T-helper 1 cell treated with Interleukin-12 subunit alpha and Interleukin-12 subunit beta and Interleukin-4 antibody, amounts not matched to agents 30 ng/mL and 1 ng/mL, for 36 hours (primary cell): ENCODE measurements around the gene CDH13. TPM values are rescaled to one million over a fixed set of nuclear protein-coding genes. Genes with fewer than 3 reads are reported as not detected.

Experiments
- intact Hi-C: fragments of 100-400 bp; cut with micrococcal nuclease; formaldehyde crosslinking; loops from one replicate; pipeline ENCODE4 v1.15.1; 2024
- total RNA-seq: library from RNA; stranded (reverse); gene quantifications from 2 replicates; pipeline ENCODE4 v1.2.3, GENCODE V29; 2022

Gene CDH13
- total RNA-seq, 1 donor from 2014 or later, result not detected

- intact Hi-C loops, result no loop called here
Measured at GRCh38 chr16:82735673-82736091, 108.9 kb downstream of the CDH13 start.

DNA sequence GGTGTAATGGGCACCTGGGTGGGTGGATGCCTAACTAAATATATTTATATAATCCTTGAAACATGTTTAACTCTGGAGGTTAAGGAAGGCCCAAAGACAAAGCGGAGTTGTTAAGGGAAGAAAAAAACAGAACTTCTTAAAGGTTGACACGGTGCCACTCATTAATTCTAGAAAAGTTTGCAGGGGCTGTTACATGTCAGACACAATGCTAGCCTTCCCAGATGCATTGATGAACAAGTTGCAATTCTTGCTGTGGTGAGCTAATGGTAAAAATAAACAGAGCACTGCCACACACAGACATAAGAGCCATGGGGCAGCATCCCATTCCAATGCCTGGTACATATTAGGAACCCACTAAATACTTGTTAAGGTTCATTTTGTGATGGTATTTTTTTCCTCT is 109.5 kb downstream of the CDH13 start:
- intact Hi-C loops, result no loop called here

DNA sequence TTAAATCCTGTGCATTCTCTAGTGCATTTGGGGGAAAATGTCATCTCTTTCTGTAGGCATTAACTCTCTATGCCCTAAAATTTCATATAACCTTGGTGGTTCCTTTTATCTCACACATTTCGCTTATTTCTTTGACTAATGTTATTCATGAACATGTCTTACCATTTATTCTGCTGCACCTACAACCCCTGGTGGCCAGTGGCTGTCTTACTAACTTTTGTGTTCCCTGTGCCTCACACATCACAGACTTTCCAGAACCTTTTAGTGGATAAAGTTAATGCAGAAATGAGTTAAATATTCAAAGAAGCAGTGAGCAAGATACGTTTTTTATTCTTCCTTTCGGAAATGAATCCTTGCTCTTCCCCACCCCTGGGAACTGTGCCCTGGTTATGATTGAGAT is 111.9 kb downstream of the CDH13 start:
- intact Hi-C loops, result loop anchor here (2.0 kb wide), 1 partner anchor 98 kb away; no protein-coding TSS in a partner anchor

GRCh38 chr16:82741073-82741615 is 114.4 kb downstream of the CDH13 start:
- intact Hi-C loops, result no loop called here

DNA sequence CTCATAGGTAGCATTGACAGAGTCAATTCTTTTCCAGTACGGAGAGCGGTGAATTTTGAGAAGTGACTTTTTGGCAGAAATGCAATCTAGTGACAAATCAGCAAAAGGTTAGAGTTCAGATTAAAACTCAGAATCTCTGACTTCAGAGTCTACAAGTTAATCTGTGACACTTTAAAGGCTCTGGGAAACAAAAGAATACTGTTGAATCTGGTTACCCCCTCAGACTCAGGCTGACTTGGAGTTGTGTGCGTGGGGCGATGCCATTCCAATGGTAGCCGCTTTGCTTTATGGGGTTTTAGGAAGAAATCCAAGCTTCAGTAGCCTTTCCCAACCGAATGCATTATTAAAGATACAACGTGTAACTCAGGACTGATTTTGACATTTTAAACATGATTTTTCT is 118.2 kb downstream of the CDH13 start:
- intact Hi-C loops, result loop anchor here (5.0 kb wide), 1 partner anchor 472 kb away; no protein-coding TSS in a partner anchor

GRCh38 chr16:82748026-82748425 is 121.3 kb downstream of the CDH13 start:
- intact Hi-C loops, result loop anchor here (5.0 kb wide), 1 partner anchor 469 kb away; no protein-coding TSS in a partner anchor

GRCh38 chr16:82750068-82750467 is 123.3 kb downstream of the CDH13 start:
- intact Hi-C loops, result no loop called here

DNA sequence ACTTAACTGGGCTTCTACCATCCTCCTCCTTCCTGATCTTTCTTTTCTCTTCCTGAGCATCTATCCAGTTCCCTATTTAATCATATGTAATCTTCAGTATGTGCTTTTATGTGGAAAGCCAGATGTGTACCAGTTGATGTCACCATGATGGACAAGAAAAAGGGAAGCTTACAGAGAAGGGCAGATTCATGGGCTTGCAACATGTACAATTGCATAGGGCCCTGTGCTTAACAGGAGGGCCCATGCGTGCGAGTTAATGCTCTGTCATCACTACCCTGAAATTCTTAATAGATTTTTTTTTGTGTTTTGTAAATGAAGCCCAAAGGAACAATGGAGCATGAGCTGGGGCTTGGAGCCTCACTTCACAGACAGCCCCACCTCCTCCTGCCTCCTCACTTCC is 124.3 kb downstream of the CDH13 start:
- intact Hi-C loops, result no loop called here

DNA sequence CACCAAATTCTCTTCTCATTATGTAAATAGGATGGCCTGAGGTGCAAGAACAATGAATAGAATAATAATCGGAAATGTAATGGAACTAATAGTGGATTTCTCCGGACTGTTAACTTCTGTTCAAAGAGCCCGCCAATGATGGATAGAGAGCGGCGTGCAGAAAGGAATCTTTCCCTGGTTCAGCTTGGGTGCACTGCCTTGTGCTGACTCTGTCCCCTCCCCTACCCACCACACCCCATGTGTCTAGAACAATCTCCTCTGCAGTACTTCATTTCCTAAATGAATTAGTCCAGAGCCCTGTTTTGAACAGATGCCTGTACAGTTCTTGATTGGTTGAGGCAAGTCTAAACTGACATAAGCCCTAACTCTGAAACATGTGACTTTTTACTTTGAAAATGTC is 125.4 kb downstream of the CDH13 start:
- intact Hi-C loops, result no loop called here

DNA sequence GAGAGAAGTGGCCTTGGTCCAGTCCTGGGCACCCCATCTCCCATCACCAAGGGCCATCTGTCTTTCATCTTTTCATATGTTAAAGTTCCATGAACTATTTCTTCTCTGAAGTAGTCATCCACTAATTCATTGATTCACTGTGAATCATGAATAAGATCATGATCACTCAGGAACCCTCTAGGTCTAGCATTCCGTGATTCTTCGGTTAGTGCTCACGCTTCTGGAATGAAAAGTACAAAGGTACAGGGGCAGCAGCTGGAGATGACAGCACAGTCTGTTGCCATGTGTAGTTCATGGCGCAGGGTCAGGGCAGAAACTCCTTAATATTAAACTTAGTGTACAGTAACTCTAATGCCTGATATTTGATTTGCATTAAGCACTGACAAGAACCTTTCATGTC is 127.1 kb downstream of the CDH13 start:
- intact Hi-C loops, result no loop called here

GRCh38 chr16:82754716-82755513 is 128.1 kb downstream of the CDH13 start:
- intact Hi-C loops, result no loop called here

GRCh38 chr16:82755570-82756282 is 129.0 kb downstream of the CDH13 start:
- intact Hi-C loops, result no loop called here

DNA sequence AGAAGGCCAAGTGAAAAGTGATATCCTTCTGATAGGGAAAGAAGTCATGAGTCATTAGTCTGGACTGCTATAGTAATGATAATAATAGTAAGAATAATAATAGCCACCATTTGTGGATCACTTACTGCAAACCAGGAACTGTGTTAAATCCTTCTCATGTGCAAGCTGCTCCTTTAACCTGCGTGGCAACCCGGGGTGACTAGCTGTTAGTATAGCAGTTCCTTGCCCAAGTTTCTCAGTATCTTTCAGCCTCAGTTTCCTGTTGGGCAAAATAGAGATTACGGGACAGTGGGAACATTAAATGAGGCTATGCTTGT is 129.5 kb downstream of the CDH13 start:
- intact Hi-C loops, result no loop called here

DNA sequence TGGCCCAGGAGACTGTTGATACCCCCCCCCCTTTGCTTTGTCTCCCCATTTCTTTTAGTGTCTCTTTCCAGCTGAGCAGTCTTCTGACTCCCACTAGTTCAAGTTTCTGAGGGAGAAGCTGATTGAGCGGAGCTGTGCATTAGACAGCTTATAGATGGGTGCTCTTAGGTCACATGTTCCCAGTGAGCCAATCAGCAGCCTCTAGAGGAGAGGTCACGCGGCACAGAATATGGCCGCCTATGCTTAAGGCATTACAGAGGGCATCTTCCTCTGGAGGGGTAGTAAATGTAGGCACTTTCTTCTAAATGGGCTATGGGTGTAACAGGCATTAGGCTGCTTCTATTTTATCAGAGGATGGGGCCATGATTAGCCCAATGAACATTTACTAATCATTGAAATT is 131.6 kb downstream of the CDH13 start:
- intact Hi-C loops, result no loop called here

GRCh38 chr16:82758904-82759303 is 132.1 kb downstream of the CDH13 start:
- intact Hi-C loops, result no loop called here

GRCh38 chr16:82761236-82761635 is 134.5 kb downstream of the CDH13 start:
- intact Hi-C loops, result no loop called here

GRCh38 chr16:82761858-82762257 is 135.1 kb downstream of the CDH13 start:
- intact Hi-C loops, result no loop called here

DNA sequence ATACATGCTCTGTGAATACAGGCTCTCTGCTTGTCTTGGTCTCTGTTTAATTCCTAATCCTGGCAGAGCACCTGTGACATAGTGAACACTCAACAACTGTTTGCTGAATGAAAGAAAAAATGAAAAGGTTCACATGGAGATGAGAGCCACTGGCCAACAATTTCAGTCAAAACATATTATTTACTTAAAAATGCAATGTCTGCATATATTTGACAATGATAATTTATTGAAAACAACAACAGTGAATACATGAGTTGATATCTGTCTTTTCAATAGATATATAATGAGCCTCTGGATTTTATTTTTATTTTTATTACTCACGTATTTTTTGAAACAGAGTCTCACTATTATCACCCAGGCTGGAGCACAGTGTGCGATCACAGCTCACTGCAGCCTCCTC is 136.6 kb downstream of the CDH13 start:
- intact Hi-C loops, result no loop called here

GRCh38 chr16:82767198-82767597 is 140.4 kb downstream of the CDH13 start:
- intact Hi-C loops, result no loop called here

DNA sequence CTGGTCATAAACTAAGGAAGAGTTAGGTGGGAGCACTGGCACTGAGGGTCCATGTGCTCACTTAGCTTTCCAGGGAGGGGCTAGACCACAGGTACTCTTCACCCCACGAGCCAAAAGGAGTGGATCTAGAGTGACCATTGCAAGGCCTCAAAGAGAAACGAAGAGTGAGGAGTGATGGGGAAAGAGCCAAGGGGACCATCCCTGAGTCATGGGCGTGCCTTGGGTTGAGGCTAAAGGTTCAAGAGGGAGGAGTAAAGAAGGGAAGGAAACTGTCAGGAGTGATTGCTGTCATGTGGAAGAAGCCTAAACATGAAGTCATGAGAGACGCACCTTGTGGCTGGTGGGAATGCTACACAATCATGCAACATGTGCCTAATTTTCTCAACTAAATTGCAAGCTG is 141.0 kb downstream of the CDH13 start:
- intact Hi-C loops, result no loop called here

DNA sequence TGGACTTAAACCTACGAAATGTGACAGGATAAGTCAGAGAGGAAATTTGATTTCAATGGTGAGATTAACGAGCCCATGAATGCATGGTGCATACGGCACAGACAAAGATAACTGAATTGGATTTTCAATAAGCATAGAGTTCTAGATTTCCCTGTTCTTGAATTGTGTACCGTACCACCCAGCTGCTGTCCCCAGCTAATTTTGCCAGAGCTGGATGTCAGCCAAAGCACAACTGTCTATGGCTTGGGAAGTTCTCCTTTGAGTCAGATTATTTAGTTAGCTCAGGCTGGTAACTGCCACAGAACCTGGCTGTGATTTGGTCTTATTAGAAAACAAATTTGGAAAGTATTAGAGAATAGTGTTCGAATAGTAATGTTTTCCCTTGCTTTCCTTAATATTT is 143.1 kb downstream of the CDH13 start:
- intact Hi-C loops, result no loop called here

GRCh38 chr16:82772215-82772614 is 145.4 kb downstream of the CDH13 start:
- intact Hi-C loops, result no loop called here

DNA sequence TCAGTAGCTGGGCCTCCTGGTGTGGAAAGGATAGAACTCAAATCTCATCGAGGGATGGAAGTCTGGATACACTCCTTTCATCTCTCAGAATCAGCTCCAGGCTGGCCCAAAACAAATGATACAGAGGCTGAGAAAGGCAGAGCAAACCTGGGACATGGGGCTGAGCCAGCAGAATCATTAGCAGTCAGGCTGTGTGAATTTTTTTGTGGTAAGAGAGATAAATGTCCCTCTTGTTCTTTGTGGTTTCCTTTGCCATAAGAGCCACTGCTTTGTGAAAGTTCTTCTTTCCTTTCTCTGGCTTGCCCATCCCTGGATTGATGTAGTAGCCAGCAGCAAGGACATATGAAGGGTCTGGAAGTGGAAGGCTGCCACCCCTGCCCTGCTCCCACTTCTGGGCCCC is 146.2 kb downstream of the CDH13 start:
- intact Hi-C loops, result no loop called here
